NCI-H2196 (cell line): ENCODE data around the gene CD8B2.
"Not testable (repeated sequence)": the region's sequence is repeated elsewhere in the genome, so short reads cannot be mapped to it uniquely, and the experiment has no call there.

ENCODE experiments used
- DNase-seq: peaks from one replicate; lab custom pipeline; 2025; ENCODE audit not compliant: unreplicated experiment; lab: John Stamatoyannopoulos, UW

CD8B2 gene

DNA sequence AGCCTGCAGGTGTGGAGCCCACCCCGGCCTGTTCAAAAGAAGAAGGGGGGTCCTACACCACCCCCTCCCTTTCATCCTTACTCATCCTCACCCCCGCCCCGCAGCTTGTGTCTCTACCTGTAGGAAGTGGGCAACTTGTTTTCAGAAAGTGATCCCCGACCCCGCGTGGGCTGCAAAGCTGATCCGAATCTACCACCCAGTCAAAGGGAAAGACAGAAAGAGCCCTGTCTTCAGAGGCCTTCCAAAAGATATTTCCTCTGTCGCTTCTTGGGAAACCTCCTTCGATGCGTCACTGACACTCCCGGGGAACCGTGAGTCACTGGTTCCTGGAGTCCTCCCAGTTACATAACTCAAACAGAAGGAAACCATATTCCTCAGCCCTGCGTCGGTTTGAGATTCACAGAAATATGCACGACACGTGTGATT lies 24.3 kb downstream of the CD8B2 start:
- not testable (repeated sequence) for DNase-seq

DNA sequence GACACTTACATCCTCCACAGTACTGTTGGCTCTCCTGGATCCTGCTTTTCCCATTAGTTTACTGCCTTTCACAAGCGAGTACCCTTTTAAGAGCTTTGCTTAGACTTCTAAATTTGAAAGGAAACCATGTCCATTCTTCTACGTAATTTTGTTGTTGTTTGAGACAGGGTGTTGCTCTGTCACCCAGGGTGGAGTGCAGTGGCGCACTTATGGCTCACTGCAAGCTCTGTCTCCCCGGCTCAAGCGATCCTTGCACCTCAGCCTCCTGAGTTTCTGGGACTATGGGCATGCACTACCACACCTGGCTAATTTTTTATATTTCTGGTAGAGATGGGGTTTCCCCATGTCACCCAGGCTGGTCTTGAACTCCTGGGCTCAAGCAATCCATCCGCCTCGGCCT lies 24.8 kb downstream of the CD8B2 start:
- DNase-seq: not testable (repeated sequence)

DNA sequence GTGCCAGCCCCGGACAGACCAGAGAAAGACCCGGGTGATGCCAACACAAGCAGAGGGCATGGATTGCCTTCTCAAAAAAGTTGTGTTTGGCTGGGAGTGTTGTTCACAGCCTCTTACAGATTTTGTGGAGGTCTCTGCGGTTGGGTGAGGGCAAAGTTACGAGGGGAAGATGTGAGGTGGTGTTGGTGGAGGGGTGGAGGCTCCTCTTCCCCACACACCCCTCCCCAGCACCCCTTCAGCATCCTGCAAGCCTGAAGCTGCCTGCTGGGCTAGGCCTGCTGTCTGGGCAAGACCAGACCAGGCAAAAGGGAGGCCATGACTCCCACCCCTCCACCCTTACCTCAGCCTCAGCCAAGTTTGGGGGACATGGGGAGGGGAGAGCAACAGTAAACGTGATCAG lies 26.2 kb downstream of the CD8B2 start:
- DNase-seq: not testable (repeated sequence)

DNA sequence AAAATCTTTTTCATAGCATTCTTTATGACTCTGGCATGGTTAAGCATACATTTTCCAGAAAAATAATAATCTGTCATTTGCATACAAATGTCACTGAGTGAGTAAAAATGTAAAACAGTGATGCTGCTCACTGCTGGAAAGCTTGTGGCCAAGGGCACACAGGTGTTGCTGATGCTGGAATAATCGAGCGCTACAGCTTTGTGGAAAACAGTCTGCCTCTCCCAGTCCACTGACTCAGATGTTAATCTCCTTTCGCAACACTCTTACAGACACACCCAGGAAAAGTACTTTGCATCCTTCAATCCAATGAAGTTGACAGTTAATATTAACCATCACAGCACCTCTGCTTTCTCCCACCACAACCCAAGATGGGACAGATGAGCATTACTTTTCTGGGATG lies 27.7 kb downstream of the CD8B2 start:
- not testable (repeated sequence) for DNase-seq

DNA sequence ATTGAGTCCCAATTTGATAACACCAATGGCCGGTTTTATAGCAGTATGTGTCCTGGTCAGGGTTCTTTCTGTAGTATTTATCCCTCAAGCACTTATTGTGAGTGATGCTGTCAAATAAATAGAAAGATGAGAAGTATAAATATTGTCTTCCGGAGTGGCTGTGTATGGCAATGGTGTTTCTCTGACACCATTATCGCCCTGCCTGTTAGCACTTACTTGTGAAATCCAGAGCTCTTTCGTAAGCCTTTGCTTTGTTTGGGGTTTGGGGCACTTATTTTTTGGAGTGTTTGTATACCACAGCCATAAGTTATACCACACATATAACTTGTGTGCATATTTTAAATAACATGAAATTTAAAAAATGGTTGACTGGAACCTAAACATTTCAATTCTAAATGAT lies 29.3 kb downstream of the CD8B2 start:
- DNase-seq: no peak

DNA sequence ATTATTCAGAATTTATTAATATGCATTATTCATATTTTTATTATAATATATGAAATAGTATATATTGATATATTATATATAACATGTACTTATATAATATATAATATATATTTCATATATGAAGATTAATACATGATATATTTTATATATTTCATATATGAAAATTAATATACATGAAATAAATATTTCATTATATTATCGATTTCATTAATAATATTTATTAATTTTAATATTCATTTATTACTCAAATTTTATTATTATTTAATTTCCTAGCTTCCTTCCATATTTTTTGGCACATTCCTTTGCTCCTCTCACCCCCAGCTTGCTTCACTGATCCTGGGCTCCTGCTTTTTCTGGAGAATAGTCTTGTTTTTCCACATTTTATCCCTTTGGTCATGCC lies 29.7 kb downstream of the CD8B2 start:
- no peak for DNase-seq

DNA sequence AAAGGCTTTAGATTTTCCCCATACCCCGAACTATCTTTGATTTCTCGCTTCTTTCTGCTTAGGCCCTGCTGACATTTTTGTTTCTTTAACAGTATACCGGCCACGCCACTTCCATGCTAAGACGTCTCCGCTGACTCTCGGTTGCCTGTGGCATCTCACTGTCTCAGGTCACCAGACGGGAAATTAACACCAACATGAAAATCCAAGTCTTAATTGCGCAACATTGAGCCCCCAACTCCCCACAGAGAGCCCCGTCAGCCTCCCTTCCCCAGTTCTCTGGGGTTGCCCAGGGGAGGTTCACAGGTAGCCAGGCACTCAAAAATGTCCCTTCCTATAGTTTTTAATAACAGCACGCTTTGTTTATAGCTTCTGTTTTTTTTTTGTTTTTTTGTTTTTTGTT lies 30.2 kb downstream of the CD8B2 start:
- DNase-seq: no peak

DNA sequence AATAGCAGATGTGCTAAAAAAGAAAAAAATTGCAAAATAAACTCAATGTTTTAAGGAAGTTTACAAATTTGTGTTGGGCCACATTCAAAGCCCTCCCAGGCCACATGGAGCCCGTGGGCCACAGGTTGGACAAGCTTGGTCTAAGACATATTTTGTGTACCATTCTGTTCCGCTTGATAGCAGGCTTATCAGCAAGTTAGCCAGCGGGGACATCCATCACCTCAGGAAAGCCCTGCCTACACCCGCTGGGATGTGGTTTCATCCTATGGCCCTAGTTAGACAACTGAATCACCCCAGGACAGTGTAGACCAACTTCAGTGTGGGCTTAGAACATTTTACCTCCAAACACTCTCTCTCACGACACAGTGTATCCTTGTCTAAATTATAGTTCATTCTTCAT lies 32.6 kb downstream of the CD8B2 start:
- no peak for DNase-seq

DNA sequence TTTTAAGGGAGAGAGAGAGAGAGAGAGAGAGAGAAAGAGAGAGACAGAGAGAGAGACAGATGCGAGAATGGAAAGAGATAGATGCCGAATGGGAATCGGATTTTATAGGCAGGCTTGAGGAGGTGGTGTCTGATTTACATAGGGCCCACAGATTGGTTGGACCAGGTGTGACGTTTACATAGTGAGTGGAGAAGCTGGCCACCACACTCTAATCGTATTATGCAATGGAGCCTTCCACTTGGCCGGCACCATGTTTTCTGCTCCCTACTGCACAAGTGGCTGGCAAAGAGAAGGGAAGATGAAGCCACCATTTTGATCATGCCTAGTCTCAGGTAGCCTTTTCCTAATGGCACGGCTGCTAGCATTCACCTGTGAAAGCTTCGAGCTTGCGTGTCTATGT lies 33.9 kb downstream of the CD8B2 start:
- DNase-seq: no peak

DNA sequence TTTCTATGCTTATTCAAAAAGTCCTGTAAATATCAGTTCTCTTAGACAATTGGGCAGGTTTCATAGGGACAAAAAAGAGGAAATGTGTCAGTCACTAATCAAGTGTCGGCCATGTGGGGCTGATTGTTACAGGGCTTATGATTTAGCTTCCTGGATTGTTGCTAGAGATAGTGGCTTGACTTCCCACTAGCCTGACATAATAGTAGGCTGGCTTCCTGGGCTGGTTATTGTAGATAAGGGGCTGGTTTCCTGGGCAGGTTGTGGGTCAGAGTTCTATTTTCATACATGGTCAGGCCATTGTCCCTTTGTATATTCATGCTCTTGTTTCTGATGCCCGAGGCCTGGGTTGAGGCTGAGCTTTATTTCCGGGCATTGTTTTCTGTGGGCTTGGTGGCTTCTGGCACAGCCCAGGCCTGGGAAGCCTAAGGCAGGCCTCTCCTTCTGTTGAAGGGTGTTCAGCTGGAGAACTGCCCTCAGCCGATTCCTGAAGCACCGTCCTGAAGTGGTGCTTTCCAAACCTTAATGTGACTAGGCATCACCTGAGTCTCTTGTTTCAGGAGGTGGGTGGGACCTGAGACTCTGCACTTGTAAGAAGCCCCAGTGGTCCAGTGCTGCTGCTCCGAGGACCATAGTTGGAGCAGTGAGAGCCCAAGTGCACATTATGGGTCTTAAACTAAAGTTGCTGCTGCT lies 37.0 kb downstream of the CD8B2 start:
- no peak for DNase-seq

DNA sequence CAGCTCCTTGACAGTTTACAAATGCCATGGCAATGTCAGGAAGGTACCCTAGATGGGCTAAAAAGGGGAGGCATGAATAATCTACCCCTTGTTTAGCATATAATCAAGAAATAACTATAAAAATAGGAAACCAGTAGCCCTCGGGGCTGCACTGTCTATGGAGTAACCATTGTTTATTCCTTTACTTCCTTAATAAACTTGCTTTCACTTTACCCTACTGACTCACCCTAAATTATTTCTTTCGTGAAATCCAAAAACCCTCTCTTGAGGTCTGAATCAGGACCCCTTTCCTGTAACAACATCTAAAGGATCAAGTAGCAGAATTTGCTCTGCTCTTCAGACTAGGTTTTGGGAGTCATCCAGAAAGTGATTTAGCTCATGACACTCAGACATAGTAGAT lies 43.7 kb downstream of the CD8B2 start:
- no peak for DNase-seq

DNA sequence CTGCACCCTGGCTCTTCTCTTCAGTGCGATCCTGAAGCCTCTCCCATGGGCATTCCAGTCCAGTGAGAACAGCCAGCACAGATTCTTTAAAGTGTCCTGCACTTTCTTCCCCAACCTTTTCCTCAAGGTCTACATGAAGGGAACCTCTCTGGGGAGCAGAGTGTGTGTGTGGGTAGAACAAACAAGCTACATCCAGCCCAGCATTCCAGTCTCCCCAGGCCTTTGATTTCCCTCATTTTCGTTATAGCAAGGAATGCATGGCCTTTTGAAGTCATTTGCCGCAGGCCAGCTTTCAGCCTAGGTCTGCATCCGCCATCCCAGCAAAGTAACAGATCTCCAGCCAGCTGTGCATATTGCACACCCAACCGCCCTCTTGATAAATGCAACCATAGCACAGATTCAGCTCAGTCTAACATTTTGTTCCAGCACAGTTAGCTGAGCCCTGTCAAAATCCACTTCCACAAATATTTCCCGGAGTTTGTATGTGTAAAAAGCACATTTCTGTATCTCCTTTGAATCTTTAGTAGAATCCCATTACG lies 44.6 kb downstream of the CD8B2 start:
- DNase-seq: no peak

DNA sequence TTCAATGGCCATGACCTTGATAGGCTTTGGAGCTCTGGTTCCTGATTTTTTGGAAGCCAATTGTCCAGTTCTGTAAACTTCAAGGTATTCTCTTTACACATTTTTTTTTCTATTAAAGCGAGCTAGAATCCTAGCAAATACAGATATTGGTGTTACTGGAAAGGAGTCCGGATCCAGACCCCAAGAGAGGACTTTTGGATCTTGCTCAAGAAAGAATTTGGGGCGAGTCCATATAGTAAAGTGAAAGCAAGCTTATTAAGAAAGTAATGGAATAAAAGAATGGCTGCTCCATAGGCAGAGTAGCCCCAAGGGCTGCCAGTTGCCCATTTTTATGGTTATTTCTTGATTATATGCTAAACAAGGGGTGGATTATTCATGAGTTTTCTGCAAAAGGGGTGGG lies 45.1 kb downstream of the CD8B2 start:
- DNase-seq: no peak

DNA sequence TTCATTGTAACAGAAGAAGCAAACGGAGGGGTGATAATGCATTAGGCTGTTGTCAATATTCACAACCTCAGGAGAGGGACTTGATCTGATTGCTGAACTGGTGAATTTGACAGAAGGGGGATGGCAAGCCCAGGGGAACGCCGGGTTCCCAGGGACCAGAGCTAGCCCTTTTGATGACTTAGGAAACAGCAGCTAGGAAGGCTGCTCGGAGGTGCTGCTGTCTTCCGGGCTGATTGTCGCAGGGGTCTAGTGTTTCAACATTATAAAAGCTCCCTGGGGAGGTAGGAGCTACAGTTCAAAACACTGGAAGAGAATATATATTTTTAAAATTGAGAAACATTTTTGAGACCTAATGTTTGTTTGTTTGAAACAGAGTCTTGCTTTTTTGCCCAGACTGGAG lies 47.3 kb downstream of the CD8B2 start:
- no peak for DNase-seq

DNA sequence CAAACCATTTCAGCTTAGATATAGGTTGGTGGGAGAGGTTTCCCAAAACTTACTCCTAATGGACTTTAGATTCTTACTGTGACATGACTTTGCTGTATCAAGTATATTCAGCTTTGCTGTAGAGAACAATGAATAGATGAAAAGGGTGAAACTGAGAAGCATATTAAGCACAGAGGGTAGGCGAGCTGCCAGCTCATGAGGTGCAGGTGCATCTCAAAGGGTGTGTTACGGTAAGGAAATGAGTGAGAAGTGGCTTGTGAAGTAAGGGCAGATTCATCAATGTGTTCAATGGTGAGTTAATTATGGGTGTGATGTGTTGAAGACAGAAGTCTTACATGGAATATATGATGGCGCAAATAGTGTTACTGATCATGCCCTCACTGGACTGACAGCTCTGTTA lies 49.3 kb downstream of the CD8B2 start:
- peak; percentile 19 for DNase-seq

DNA sequence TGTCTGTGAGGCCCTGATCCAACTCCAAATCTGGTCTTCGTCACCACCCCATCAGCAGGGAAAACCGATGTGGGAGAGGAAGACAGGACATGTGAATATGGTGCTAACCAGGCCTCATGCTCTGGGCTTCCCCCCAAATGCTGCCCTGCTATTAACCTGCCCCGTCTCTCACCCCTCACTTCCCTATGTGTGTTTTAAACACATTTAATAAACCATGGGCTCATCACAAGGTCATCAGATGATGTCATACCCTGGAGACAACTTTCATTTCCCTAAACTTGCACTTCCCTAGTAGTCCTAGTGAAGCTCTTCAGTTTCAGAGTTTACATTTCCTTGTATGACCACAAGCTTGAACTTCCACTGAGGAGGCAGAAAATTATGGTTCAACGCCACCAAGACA lies 49.9 kb downstream of the CD8B2 start:
- no peak for DNase-seq

DNA sequence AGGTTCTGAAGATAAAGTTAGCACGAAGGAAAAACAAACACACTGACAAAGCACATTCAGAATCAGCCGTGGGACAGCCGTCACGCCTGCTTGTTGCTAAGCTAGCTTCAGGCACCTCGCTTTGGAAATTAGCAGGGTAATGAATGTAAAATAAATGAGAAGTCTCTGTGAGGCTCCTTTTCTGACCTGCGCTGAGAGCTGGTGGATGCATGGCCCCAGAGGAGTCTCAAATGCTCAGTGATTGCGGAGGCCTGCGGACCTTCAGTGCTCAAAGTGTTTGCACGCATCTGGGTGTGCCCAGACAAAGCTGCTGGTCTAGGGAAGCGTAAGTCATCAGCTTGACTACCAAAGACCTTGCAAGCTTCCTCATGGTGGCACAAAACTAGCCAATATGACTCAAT lies 50.6 kb downstream of the CD8B2 start:
- DNase-seq: no peak

DNA sequence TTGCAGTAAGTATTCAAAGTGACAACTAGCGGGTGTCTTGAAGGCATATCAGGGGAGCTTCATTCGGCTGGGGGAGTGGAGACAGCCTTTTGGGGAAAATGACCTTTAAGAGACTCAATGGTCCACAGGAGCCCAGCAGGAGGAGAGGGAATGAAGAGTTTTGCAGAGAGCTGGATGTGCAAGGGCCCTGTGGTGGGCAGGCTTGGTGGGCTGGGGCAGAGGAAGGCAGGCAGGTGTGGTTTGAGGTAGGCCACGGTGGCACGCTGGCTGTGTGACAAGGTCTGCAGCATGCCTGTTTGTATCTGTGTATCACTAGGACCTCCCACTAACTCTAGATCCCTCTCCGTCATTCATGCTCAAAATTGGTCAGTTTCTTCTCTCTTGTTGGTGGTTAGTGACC lies 53.7 kb downstream of the CD8B2 start:
- DNase-seq: no peak

DNA sequence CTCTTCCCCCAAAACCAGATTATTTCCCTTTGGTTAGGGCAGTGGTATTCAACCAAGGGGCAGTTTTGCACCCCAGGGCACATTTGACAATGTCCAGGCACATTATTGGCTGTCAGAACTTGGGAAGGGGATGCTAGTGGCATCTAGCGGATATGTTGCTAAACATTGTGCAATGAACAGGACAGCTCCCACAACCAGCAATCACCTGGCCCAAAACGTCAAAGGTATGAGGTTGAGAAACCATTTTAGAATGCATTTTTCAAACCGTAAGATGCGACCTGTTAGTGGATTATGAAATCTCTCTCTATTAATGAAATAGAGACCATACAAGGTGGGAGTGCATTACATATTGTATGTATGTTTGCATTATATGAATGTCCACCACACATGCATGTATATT lies 54.2 kb downstream of the CD8B2 start:
- DNase-seq: no peak

DNA sequence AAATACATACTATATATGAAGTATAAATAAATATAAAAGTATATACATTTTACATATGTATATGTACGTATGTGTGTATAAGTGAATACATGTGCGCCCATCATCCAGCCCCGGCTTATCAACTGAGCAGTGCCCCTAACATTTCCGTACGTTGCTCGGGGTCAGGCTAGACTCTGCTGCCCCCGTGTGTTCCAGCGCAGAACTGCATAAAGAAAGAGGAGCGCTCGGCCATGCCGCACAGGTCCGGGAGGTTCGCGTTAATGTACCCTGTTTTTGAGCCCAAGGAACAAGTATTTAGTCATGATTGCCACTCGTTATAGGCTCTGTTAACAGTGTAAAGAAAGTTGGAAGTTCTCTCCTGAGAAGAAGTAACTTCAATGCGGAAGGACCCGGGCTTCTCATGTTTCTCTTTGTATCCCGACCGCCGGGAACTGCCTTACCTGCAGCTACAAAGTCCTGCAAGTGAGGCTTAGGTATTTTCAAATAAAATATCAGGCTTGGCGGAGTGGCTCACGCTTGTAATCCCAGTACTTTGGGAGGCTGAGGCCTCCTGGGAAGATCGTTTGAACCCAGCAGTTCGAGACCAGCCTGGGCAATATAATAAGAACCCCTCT lies 55.7 kb downstream of the CD8B2 start:
- DNase-seq: peak; percentile 73

DNA sequence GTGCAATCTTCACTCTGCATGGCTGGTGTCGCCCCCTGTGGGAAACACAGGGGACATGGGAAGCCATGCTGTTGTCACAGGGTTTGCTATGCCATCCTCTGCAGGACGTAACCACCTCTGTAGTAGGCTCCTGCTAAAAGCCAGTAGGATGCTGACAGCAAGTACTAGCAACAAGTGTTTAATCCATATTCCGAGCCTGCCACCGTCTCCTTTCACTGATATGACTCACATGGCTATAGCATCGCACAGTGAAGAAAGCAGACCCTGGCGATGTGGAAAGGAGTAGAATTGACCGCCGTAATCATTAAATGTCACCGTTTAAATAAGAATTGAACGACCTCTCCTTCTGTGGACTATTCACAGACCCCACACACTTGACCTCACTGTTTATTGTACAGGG lies 57.8 kb downstream of the CD8B2 start:
- no peak for DNase-seq

DNA sequence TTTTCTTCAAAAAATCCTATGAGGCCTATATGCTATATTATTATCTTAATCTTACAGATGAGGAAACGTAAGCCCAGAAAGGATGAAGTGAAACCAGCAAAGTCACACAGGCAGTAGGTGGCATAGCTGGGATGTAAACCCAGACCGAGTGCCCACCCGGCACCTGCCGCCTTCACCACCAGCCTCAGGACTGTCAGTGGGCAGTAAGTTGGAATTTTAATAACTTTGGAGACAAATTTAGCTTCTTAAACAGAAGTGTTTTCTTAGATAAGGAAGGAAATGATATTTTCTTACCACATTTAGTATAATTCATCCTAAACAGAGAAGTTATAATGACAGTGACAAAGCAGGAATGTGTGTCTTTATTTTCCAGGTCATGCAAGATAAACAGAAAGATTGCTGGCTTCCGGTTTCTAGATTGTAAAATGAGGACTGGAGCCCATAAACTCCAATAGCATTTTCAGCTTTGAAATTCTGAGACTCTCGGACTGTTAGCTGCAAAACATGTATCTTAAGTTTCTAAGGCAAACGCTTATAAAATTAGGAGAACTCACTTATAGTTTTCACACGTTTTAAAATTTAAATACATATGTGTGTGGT lies 59.3 kb downstream of the CD8B2 start:
- DNase-seq: no peak
